AG04450 (cell line): ENCODE measurements around the gene THBS3. TPM values are rescaled to one million over a fixed set of nuclear protein-coding genes. Genes with fewer than 3 reads are reported as not detected.
"Not testable (repeated sequence)": the region's sequence is repeated elsewhere in the genome, so short reads cannot be mapped to it uniquely, and the experiment has no call there.

Source experiments
- CTCF ChIA-PET: fragments of 300-600, 350-600 bp; formaldehyde crosslinking; extraction: SDS; loops from one replicate; lab custom pipeline; 2022; ENCODE audit warnings: antibody characterized with exemption, inconsistent platforms; lab: Charles Lee
- POLR2A ChIA-PET: fragments of 350-600 bp; formaldehyde crosslinking; extraction: SDS; loops from one replicate; lab custom pipeline; 2021; ENCODE audit warnings: antibody characterized with exemption, inconsistent platforms; lab: Yijun Ruan, JAX
- DNase-seq: peaks from one replicate; pipeline ENCODE4 v3.0.0-alpha.2; 2011; ENCODE audit warnings: low read depth, low spot score
- H3K27ac ChIP-seq: one replicate; pipeline ENCODE4 v1.5.1; 2012; ENCODE audit warnings: low read depth, low read length, control low read depth
- H3K27me3 ChIP-seq: one replicate; pipeline ENCODE4 v1.6.0; 2012; ENCODE audit warnings: low read length; ENCODE audit not compliant: control insufficient read depth, insufficient read depth
- H3K4me3 ChIP-seq: 2 replicates; pipeline ENCODE4 v1.5.1; 2011; ENCODE audit warnings: mild to moderate bottlenecking, low read depth, low read length, control low read depth
- H3K9me3 ChIP-seq: 2 replicates; pipeline ENCODE4 v1.5.1; 2012; ENCODE audit warnings: low read length; ENCODE audit not compliant: control insufficient read depth, insufficient read depth
- polyA plus RNA-seq: library from polyadenylated mRNA; depleted of rRNA; stranded (reverse); fragments of >200 nt; gene quantifications from 2 replicates; pipeline ENCODE4 v1.2.3, GENCODE V29; 2011
- TF ChIP-seq, protein P1 (sequence below): IDR thresholded peaks from 2 replicates; pipeline ENCODE4 v1.5.1; 2011; ENCODE audit warnings: low read depth, low read length, control low read depth, inconsistent platforms

The THBS3 gene
- polyA plus RNA-seq, 1 experiment: 32.5 TPM

DNA sequence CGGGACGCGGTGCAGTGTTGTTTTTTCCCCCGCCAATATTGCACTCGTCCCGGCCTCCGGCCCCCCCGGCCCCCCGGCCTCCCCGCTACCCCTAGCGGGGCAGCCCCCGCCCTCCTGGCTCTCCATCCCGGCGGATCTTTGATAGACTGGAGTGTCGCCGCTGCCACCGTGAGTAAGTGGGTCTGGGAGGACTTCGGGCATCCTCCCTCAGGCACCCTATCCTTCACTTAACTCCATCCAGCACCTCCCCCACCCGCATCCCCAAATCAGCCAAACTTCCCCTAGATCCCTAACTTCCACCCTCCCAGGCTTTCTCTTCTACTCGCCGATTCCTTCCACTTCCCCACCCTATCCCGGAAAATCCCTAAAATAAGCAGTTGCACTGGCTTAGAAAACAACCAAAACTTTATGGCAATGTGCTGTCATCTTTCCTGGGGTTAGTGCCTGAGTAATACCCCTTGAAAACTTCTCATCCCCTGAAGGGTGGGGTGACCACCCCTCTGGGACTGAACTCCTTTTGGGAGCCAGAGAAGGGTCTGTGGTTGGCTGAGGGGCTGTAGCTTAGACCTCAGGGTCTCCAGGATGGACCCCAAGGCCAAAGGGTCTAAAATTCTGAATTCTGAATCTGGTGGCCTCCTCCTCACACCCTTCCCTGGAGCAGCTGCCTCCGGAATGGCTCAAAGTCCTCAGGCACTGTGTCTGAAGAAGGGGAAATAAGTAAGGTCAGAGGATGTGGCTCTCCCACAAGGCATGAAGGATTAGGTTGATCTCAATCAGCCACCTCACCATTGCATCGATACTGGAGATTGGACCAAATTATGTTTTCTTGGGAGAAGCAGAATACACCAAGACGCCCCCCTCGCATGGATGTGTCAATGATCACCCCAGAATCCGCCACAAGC lies 12.2 kb downstream of the THBS3 start:
- H3K27ac ChIP-seq: no peak overlapping the region
- DNase-seq: no peak
- ChIA-PET POLR2A (interaction anchor here (1.1 to 1.9 kb wide), 3 partner anchors 12 to 29 kb away, joined by 5 to 10 read pairs (median 9); partner anchors contain the start of genes KRTCAP2 and THBS3), CTCF (interaction anchor here (0.7 to 4.2 kb wide), 8 partner anchors 11 to 56 kb away, joined by 3 to 69 read pairs (median 14); partner anchors contain the start of genes KRTCAP2, MTX1, THBS3 and TRIM46)
- TF ChIP-seq, protein P1, sequence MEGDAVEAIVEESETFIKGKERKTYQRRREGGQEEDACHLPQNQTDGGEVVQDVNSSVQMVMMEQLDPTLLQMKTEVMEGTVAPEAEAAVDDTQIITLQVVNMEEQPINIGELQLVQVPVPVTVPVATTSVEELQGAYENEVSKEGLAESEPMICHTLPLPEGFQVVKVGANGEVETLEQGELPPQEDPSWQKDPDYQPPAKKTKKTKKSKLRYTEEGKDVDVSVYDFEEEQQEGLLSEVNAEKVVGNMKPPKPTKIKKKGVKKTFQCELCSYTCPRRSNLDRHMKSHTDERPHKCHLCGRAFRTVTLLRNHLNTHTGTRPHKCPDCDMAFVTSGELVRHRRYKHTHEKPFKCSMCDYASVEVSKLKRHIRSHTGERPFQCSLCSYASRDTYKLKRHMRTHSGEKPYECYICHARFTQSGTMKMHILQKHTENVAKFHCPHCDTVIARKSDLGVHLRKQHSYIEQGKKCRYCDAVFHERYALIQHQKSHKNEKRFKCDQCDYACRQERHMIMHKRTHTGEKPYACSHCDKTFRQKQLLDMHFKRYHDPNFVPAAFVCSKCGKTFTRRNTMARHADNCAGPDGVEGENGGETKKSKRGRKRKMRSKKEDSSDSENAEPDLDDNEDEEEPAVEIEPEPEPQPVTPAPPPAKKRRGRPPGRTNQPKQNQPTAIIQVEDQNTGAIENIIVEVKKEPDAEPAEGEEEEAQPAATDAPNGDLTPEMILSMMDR: no peak
- H3K9me3 ChIP-seq: no peaks in the 10 kb centered on the region; the same call in 1 of the 2 replicates
- H3K27me3 ChIP-seq: no peaks in the 10 kb centered on the region
- H3K4me3 ChIP-seq: peak overlapping the region; percentile 64

DNA sequence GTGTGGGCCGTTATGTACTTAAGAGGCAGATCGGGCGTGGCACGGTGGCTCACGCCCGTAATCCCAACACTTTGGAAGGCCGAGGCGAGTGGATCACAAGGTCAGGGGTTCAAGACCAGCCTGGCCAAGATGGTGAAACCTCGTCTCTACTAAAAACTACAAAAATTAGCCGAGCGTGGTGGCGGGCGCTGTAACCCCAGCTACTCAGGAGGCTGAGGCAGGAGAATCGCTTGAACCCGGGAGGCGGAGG lies 13.8 kb downstream of the THBS3 start:
- CTCF ChIA-PET: interaction anchor here (0.5 to 4.2 kb wide), 25 partner anchors 9 to 194 kb away, joined by 3 to 69 read pairs (median 4); partner anchors contain the start of genes KRTCAP2, MTX1, THBS3 and TRIM46
- not testable (repeated sequence) for H3K9me3 ChIP-seq, DNase-seq, H3K27me3 ChIP-seq
- POLR2A ChIA-PET: interaction anchor here (0.6 to 1.9 kb wide), 11 partner anchors 10 to 83 kb away, joined by 3 to 10 read pairs (median 5); partner anchors contain the start of genes KRTCAP2, MTX1 and THBS3
- Histone ChIP-seq H3K4me3 (peak overlapping the region; percentile 64), H3K27ac (peak overlapping the region; percentile 87)

DNA sequence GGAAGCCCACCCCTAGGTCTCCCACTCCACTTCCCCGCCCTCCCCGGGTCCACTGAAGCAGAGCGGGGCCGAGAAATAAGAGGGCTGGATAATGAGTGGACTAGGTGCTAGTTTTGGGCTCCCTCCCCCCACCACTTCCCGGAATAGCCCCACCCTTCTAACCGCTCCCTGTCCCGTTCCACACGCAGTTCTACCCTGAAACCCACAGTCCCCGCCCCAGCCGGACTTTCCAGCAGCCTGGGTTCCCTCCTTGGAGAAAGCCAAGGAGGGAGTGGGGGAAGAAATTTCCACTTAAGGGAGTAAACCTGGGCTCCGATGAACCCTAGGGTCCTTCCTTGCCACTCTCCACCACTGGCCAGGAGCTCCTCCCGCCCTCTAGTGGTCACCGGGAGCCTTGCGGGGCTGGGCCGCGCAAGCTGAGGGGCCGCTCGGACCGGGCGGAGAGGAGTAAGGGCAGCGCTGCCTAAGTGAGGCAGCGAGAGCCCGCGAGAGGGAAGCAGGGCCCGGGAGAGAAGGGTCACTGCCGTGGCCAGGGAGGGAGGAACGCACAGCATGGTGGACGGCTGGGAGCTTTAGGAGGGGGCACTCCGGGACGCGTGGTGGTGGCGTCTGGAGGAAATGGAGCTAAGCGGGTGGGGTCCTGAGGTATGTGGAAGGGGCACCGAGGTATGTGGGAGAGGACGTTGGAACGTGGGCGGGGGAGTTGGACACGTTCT lies 14.3 kb downstream of the THBS3 start:
- Histone ChIP-seq H3K27ac (peak overlapping the region; percentile 87), H3K4me3 (peak overlapping the region; percentile 64), H3K9me3 (no peaks in the 10 kb centered on the region; the same call in 1 of the 2 replicates), H3K27me3 (no peaks in the 10 kb centered on the region)
- ChIA-PET CTCF (interaction anchor here (0.5 to 4.2 kb wide), 28 partner anchors 8 to 193 kb away, joined by 3 to 69 read pairs (median 4); partner anchors contain the start of genes KRTCAP2, MTX1, THBS3 and TRIM46), POLR2A (interaction anchor here (0.6 to 1.9 kb wide), 10 partner anchors 10 to 57 kb away, joined by 3 to 10 read pairs (median 5); partner anchors contain the start of genes KRTCAP2 and MTX1)
- DNase-seq: peak; percentile 64
- TF ChIP-seq, protein P1: peak; percentile 97

DNA sequence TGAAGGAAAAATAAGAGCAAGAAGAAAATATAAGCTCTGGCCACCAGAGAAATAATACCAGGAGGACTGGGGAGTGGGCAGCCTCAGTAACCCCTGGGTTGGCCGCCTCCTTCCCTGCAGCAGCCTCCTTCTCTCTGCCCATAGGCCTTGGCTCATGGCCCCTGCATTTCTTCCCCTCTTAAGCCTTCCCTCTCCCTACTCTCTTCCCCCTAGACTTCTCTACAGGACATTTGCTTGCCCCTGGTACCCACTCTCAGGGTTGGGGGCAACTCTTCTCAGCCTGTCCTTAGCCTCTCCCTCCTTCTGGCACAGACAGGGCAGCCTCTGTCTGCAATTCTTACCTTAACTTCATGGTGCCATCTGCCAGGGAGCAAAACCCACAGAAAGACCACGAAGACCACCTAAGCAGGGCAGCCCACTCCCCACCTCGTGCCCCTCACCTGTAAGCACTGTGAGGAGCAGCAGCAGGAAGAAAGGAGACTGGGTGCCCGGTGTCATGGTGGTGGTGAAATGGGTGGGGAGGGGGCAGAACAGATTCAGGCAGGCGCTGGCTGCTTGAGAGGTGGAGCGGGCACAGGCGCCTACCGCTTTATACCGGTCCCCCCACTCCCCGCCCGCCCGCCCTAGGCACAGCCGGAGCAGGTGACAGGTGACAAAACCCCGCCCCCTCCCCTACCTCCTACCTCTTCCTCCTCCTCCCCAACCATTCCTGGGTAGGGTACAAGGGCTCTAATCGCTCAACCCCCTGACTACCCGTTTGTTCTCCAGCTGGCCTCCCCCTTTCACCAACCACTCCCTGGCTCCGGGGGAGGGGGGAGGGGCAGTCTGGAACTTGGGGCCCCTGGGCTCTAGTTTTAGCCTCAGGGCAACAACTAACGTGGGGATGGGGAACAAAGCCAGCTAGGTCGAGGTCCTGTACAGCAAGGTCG lies 15.1 kb downstream of the THBS3 start:
- Histone ChIP-seq H3K27ac (peak overlapping the region; percentile 87), H3K4me3 (peak overlapping the region; percentile 64)
- CTCF ChIA-PET: interaction anchor here (0.5 to 4.2 kb wide), 20 partner anchors 8 to 140 kb away, joined by 3 to 69 read pairs (median 4); partner anchors contain the start of genes KRTCAP2, MTX1, THBS3 and TRIM46

More for the DNA sequence above, 15.1 kb downstream of the THBS3 start:
- DNase-seq: no peak
- Histone ChIP-seq H3K27me3 (no peaks in the 10 kb centered on the region), H3K9me3 (no peaks in the 10 kb centered on the region; the same call in 1 of the 2 replicates)
- TF ChIP-seq, protein P1: no peak
- POLR2A ChIA-PET: interaction anchor here (0.6 to 1.7 kb wide), 3 partner anchors 16 to 58 kb away, joined by 3 to 8 read pairs (median 5); partner anchors contain the start of genes KRTCAP2 and MTX1
